Activated CD8-positive, alpha-beta T cell treated with anti-CD3 and anti-CD28 coated beads, Interleukin-2, amount 10 ng/mL, durations not matched to agents 7 days and 5 days (primary cell): Measurements from ENCODE around the gene FYN. TPM values are rescaled to one million over a fixed set of nuclear protein-coding genes. Genes with fewer than 3 reads are reported as not detected.

ENCODE experiments used
- ATAC-seq: fragments of 150-1000 bp; cut with Tn5 transposase; one replicate; pipeline ENCODE4 v1.10.0; 2021; ENCODE audit warnings: moderate library complexity
- CTCF ChIA-PET: fragments of 350-600 bp; sonication (Branson Sonifier 250); formaldehyde crosslinking; loops from one replicate; lab custom pipeline; 2021; ENCODE audit warnings: antibody characterized with exemption; lab: Charles Lee
- POLR2A ChIA-PET: fragments of 350-600 bp; sonication (Branson Sonifier 250); formaldehyde crosslinking; loops from one replicate; lab custom pipeline; 2021; ENCODE audit warnings: antibody characterized with exemption; lab: Charles Lee
- DNase-seq: peaks from one replicate; pipeline ENCODE4 v3.0.0-alpha.2; 2020
- H3K27ac Mint-ChIP-seq: one replicate; pipeline ENCODE4 v1.8.0; 2021; ENCODE audit warnings: mild to moderate bottlenecking, mixed read lengths
- H3K27me3 Mint-ChIP-seq: one replicate; pipeline ENCODE4 v1.8.0; 2021; ENCODE audit warnings: low read depth, mixed read lengths
- H3K36me3 Mint-ChIP-seq: one replicate; pipeline ENCODE4 v1.8.0; 2021; ENCODE audit warnings: low read depth, mixed read lengths
- H3K4me1 Mint-ChIP-seq: one replicate; pipeline ENCODE4 v1.8.0; 2021; ENCODE audit warnings: low read depth, mixed read lengths
- H3K4me3 Mint-ChIP-seq: one replicate; pipeline ENCODE4 v1.8.0; 2021; ENCODE audit warnings: mild to moderate bottlenecking, mixed read lengths
- H3K9me3 Mint-ChIP-seq: one replicate; pipeline ENCODE4 v1.8.0; 2022; ENCODE audit warnings: mixed read lengths; ENCODE audit not compliant: insufficient read depth
- total RNA-seq, 2 experiments: library from RNA; stranded (reverse); gene quantifications; one replicate each; pipeline ENCODE4 v1.2.3, GENCODE V29; 2021

Gene FYN
- total RNA-seq, 2 experiments from 2014 or later = 148 to 154 TPM

DNA sequence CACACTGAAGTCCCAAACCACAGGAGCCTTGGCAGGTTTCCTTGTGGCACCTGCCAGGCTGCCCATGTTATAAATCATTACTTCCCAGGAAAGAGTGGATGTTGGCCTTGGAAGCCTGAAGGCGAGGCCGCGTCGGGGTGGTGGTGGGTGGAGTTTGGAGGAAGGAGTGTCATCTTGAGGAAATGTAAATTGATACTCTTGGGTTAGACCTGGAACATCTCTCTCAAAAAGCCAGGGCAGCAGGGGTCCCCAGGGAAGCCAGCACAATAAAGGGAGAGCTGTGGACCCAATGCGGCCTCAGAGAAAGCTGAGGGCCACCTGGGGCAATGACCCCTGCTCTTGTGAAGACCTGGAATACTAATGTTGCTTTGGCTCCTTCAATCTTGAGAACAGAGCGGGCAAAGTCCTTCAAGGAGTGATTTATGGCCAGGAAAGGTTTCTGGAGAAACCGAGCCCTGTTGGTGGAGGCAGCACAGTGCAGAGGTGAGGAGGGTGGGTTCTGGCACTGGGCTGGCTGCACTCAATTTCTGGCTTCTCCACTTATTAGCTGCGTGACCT is 241.3 kb downstream of the FYN start:
- H3K4me1 Mint-ChIP-seq = no peaks in the 10 kb centered on the region
- H3K9me3 Mint-ChIP-seq = no peaks in the 10 kb centered on the region
- H3K27me3 Mint-ChIP-seq = peaks cover 2% of the 10 kb centered on the region
- POLR2A ChIA-PET = interaction anchor here (0.6 kb wide), 1 partner anchor 149 kb away, joined by 4 read pairs; the partner anchor contains the start of gene REV3L
- DNase-seq (no peak), ATAC-seq (no peak)
- CTCF ChIA-PET = interaction anchor here (0.7 kb wide), 1 partner anchor 373 kb away, joined by 3 read pairs; a partner anchor contains a TSS
- no peak overlapping the region for H3K4me3 Mint-ChIP-seq
- no peak overlapping the region for H3K27ac Mint-ChIP-seq
- H3K36me3 Mint-ChIP-seq = no peaks in the 10 kb centered on the region

DNA sequence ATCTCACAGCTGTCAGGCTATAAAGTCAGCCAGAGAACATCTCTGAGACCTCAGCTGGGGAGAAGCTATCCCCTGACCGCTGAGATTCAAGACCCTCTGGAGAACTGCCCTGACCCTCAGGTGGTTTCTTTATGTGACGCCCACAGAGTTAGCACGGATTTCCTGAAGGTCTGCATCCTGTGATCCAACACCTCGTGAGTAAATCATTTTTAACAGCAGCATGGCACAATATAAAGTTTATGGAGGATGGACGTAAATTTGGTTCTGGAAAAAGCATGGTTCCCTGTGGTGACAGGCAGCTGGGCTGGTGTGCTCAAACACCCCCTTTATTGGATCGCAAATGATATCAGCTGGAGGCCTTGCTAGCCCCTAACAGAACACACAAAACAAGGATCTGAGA is 242.2 kb downstream of the FYN start:
- ChIA-PET POLR2A (no interaction called here), CTCF (interaction anchor here (1.3 to 1.5 kb wide), 2 partner anchors 25 to 412 kb away, joined by 3 read pairs; partner anchors contain the start of gene TRAF3IP2)
- DNase-seq (no peak), ATAC-seq (no peak)
- Mint-ChIP-seq H3K27ac (no peak overlapping the region), H3K27me3 (no peaks in the 10 kb centered on the region), H3K36me3 (no peaks in the 10 kb centered on the region), H3K4me3 (no peak overlapping the region), H3K9me3 (no peaks in the 10 kb centered on the region), H3K4me1 (no peaks in the 10 kb centered on the region)

DNA sequence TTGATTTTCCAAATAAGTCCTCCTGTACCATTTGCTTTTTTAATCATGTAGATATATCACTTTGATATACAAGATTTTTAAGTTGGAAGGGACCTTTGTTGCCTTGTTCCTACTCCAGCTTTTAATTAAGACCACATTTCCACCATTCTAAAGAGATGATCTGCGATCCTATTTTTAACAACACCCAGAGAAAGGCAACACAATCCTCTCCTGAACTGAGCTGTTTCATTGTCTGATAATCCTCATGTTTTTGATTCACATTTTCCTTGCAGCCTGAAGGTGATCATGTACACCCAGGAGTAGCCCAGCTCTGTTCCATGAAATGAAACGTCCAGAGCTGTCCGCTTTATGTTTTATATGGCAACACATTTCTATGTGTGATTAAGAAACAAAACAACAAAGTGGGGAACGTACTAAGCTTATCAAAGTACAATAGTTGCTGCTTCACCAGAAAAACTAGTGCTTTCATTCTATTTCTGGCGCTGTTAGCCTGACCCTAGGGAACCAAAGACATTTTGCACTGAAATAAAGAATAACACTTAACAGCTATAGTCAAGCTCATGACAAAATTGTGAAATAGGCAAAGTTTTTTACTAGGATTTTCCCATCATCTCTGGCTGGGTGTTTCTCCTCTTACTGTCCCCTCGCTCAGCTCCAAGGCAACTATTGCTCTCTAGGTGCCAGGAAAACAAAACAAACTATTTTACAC is 245.0 kb downstream of the FYN start:
- Mint-ChIP-seq H3K36me3 (no peaks in the 10 kb centered on the region), H3K27ac (no peak overlapping the region), H3K4me1 (no peaks in the 10 kb centered on the region), H3K27me3 (no peaks in the 10 kb centered on the region), H3K4me3 (no peak overlapping the region), H3K9me3 (no peaks in the 10 kb centered on the region)
- ATAC-seq (no peak), DNase-seq (no peak)
- CTCF ChIA-PET = interaction anchor here (1.2 to 1.5 kb wide), 2 partner anchors 19 to 369 kb away, joined by 3 to 6 read pairs; a partner anchor contains a TSS
- POLR2A ChIA-PET = no interaction called here

DNA sequence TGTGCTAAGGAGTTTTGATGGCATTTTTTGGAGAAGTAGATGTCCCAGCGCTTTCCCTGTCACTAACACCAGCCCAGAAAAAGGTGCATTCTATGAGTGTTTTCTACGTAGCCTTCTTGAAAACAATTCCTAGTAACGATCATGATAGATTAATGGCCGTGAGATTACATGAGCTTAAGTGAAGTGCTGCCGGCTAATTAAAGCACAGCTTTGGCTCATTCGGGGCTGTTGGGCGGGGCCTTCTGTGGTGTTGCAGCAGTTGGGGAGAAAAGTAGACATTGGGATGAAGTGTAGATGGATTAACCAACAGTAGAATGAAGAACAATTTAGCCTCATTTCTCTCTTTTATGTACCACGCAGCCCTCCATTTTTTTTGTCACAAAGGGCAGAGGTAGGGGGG is 246.8 kb downstream of the FYN start:
- no peak overlapping the region for H3K27ac Mint-ChIP-seq
- DNase-seq (no peak), ATAC-seq (no peak)
- no peaks in the 10 kb centered on the region for H3K36me3 Mint-ChIP-seq
- POLR2A ChIA-PET = interaction anchor here (0.6 kb wide), 1 partner anchor 506 kb away, joined by 3 read pairs; no protein-coding TSS in a partner anchor
- H3K9me3 Mint-ChIP-seq = no peaks in the 10 kb centered on the region
- no peaks in the 10 kb centered on the region for H3K27me3 Mint-ChIP-seq
- no peaks in the 10 kb centered on the region for H3K4me1 Mint-ChIP-seq
- H3K4me3 Mint-ChIP-seq = no peak overlapping the region
- CTCF ChIA-PET = interaction anchor here (0.7 kb wide), 1 partner anchor 497 kb away, joined by 3 read pairs; no protein-coding TSS in a partner anchor

DNA sequence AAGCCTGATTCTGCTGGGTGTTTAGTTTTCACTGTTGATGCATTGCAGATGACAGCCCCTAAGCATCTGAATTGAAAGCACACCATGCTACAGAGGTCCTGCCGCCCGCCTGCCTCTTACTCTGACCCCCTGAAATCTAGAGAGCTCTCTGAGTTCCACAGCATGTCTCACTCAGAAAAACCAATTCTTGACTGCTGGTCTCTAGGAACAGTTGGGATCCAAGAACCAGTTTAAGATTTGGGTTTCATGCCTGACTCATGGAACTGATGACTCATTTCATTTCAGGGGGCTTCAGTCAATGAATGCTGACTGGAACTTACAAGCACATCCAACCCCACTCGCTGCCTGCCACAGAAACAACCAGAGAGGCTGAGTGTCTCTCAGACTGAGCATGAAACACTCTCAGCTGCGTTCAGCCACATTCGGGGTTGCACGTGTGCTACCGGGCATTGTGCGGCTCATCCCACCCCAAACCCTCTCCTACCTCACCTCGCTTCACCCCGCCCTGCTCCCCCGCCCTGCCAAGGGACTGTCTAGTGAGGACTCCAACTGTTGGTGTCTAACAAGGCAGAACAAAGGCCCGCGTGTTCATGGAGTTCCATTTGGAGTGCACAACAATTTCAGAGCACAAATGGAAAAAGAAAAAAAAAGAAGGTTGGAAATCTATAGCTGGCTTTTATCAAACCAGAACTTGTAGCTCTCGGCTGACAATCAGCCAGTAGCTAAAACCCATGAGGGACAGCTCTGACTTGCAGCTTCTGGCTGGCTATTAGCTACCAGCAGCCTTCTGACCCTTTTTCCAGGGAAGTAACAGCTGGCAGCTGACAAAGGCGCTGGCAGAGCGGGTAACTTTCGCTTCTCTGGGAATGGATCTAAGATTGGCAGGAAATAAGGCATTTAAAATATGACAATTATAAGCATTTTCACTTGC is 247.5 kb downstream of the FYN start:
- Mint-ChIP-seq H3K27me3 (no peaks in the 10 kb centered on the region), H3K4me1 (no peaks in the 10 kb centered on the region), H3K4me3 (no peak overlapping the region), H3K27ac (no peak overlapping the region), H3K9me3 (no peaks in the 10 kb centered on the region), H3K36me3 (no peaks in the 10 kb centered on the region)
- ChIA-PET POLR2A (interaction anchor here (0.6 kb wide), 1 partner anchor 505 kb away, joined by 3 read pairs; no protein-coding TSS in a partner anchor), CTCF (interaction anchor here (0.7 kb wide), 1 partner anchor 498 kb away, joined by 3 read pairs; no protein-coding TSS in a partner anchor)
- DNase-seq (no peak), ATAC-seq (no peak)

DNA sequence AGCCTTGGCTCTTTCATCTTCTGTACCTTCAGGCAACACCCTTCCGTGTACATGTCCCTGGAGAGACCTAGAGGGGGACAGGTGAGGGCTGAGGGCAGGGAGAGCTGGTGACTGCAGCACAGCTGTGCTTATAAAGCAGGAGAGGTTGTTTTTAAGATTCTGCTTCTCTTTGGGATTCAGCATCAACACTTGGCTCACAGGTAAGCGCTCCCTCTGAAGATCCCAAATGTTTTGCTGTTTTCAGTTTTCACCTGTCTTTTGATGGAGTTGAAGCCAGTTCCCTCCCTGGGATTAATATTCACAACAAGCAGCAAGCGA is 248.2 kb downstream of the FYN start:
- no peak overlapping the region for H3K27ac Mint-ChIP-seq

DNA sequence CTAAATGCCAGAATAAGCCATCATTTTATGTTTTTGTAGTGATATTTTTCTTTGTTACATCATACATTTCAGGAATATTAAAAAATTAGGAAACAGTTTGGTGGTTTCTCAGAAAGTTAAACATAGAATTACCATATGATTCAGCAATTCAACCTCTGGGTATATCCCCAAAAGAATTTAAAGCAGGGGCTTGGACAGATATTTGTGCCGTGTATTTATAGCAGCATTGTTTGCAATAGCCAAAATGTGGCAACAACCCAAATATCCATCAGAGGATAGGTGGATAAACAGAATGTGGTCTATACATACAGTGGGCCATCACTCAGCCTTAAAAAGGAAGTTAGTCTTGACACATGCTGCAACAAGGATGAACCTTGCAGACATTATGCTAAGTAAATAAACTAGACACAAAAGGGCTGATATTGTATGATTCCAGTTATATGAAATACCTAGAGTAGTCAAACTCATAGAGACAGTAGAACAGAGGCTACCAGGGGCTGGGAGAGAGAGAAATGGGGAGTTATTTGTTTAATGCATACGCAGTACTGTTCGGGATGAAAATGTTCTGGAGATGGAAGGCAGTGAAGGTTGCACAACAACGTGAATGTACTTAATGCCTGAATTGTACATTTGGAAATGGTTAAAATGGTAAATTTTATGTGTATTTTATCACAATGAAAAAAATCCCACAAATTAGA is 248.7 kb downstream of the FYN start:
- H3K27me3 Mint-ChIP-seq = peaks cover 3% of the 10 kb centered on the region
- no peaks in the 10 kb centered on the region for H3K9me3 Mint-ChIP-seq
- no peaks in the 10 kb centered on the region for H3K36me3 Mint-ChIP-seq
- H3K4me1 Mint-ChIP-seq = no peaks in the 10 kb centered on the region
- no peak overlapping the region for H3K27ac Mint-ChIP-seq
- CTCF ChIA-PET = no interaction called here
- DNase-seq (no peak), ATAC-seq (no peak)
- no peak overlapping the region for H3K4me3 Mint-ChIP-seq
- POLR2A ChIA-PET = no interaction called here

More for the DNA sequence above, 248.2 kb downstream of the FYN start:
- Mint-ChIP-seq H3K27me3 (peaks cover 3% of the 10 kb centered on the region), H3K9me3 (no peaks in the 10 kb centered on the region), H3K4me3 (no peak overlapping the region), H3K4me1 (no peaks in the 10 kb centered on the region), H3K36me3 (no peaks in the 10 kb centered on the region)
- POLR2A ChIA-PET = no interaction called here
- CTCF ChIA-PET = no interaction called here
- no peak for ATAC-seq
- DNase-seq = no peak

DNA sequence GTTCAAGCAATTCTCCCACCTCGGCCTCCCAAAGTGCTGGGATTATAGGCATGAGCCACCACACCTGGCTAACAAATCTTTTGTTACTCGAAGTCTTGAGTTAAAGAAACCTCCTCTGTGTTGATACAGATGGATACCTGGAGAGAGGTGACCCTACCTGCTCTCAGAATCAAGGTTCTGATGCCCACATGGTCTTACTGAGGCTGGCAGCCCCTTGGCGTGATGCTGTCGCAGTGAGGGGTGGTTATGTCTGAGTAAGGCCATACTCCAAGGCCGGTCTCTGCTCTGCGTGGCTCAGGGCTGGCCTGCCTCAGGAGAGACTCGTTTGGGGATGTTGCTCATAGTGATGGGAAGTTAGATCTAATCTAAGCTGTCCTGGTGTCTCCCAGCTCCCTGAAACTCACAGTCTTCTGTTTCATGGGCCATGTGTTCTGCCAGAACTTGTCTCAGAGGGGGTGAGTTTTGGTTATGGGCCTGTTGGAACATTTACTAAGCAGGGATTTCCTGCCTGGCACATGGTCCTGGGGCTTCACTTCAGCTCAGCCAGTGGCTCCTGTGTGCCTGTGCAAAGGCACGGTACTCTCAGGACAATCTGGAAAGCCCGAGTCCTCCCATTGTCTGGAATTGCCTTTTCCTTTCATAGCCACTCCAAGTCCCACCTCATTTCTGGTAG is 250.1 kb downstream of the FYN start:
- Mint-ChIP-seq H3K27me3 (peaks cover 7% of the 10 kb centered on the region), H3K9me3 (no peaks in the 10 kb centered on the region), H3K36me3 (no peaks in the 10 kb centered on the region), H3K4me1 (peaks cover 4% of the 10 kb centered on the region), H3K27ac (no peak overlapping the region), H3K4me3 (no peak overlapping the region)
- ATAC-seq (no peak), DNase-seq (no peak)
- CTCF ChIA-PET = no interaction called here
- POLR2A ChIA-PET = no interaction called here

DNA sequence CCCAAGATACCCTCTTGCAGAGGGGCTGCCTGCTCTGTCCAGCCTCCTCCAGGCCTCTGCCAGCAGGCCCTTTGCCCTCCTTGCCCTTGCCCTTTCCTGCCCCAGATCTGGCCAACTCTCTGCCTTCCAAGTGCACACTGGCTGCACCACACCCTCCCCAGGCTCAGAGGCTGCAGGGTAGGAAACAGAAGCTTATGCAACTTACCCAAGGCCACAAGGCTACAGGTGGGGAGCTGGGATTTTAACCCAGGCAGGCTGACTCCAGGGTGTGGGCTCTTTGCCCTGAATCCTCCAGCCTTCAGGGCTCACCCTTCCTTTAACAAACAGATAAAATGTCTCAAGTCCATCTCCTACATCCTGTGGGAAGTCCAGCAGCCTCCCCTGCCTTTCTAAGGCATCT is 253.1 kb downstream of the FYN start:
- Mint-ChIP-seq H3K36me3 (no peaks in the 10 kb centered on the region), H3K27me3 (peaks cover 17% of the 10 kb centered on the region), H3K4me3 (no peak overlapping the region), H3K4me1 (peaks cover 4% of the 10 kb centered on the region), H3K27ac (no peak overlapping the region), H3K9me3 (no peaks in the 10 kb centered on the region)
- DNase-seq (no peak), ATAC-seq (no peak)
- ChIA-PET CTCF (interaction anchor here (1.1 kb wide), 1 partner anchor 13 kb away, joined by 3 read pairs; no protein-coding TSS in a partner anchor), POLR2A (no interaction called here)

DNA sequence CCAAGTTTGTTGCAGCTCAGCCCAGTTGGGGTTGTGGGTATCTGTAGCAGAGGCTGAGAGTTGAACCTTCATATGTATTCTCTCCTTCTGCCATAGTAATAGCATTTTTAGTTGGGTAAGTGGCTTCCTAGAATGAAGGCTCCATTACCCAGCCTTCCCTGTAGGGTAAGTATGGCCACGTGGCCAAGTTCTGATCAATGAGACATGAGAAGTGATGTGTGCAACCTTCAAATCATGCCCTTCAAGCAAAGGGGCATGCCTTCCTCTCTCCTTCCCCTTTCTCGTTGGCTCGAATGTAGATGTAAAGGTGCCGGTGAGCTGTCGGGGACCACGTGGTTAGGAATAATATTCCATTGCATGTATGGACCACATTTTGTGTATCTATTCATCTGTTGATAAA is 254.8 kb downstream of the FYN start:
- ATAC-seq (no peak), DNase-seq (no peak)
- Mint-ChIP-seq H3K27ac (no peak overlapping the region), H3K9me3 (no peaks in the 10 kb centered on the region), H3K36me3 (no peaks in the 10 kb centered on the region), H3K4me1 (peaks cover 4% of the 10 kb centered on the region), H3K4me3 (no peak overlapping the region), H3K27me3 (peaks cover 31% of the 10 kb centered on the region)
- POLR2A ChIA-PET = no interaction called here
- CTCF ChIA-PET = interaction anchor here (1.1 kb wide), 1 partner anchor 360 kb away, joined by 4 read pairs; no protein-coding TSS in a partner anchor

DNA sequence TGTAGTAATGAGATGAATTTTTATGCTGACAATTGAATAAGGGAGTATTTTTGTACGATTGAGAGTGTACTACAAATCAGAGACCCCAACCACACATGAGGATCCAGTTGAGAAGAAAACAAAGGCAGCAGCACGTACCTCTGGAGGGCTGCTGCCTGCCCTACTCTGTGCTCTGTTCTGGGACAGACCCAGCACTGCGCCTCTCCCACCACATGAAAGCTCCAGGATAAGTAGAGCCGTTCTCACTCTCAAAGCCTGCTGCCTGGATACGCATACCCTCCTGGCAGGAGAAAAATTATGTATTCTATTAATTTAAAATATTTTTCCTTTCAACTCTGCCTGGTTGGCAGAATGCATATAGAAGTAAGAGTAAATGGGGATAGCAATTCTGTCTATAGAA is 256.1 kb downstream of the FYN start:
- Mint-ChIP-seq H3K4me3 (no peak overlapping the region), H3K4me1 (peaks cover 4% of the 10 kb centered on the region), H3K27ac (no peak overlapping the region), H3K27me3 (peaks cover 38% of the 10 kb centered on the region), H3K36me3 (no peaks in the 10 kb centered on the region), H3K9me3 (peaks cover 4% of the 10 kb centered on the region)
- ChIA-PET CTCF (no interaction called here), POLR2A (no interaction called here)
- ATAC-seq (no peak), DNase-seq (no peak)
